ENCODE measurements around the gene GPR45. TPM values are rescaled to one million over a fixed set of nuclear protein-coding genes. Genes with fewer than 3 reads are reported as not detected.

GPR45 gene
- total RNA-seq, 4 donors from 2014 or later, result not detected

DNA sequence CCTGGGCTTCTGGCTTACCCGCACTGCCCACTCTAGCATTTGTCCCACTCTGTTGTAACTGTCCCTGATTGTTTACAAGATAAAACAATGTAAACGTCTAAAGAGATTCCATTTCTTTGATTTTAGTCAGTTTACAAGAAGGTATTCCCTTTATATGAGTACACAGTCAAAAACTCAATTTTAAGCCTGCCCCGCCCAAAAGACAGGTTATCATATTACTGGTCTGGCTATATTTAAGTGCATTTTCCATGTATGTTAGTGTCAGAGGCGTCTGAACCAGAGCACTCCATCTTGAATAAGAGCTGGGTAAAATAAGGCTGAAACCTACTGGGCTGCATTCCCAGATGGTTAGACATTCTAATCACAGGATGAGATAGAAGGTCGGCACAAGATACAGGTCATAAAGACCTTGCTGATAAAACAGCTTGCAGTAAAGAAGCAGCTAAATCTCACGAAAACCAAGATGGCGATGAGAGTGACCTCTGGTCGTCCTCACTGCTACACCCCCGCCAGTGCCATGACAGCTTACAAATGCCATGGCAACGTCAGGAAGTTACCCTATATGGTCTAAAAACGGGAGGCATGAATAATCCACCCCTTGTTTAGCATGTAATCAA is 15.0 kb downstream of the GPR45 start:
- intact Hi-C loops (cut with DNase I), result no loop called here
- Histone ChIP-seq H3K27me3 (no peaks in the 10 kb centered on the region), H3K27ac (replicated peaks in 1 of 4) (no peak overlapping the region), H3K9me3 (no peaks in the 10 kb centered on the region), H3K4me1 (no peaks in the 10 kb centered on the region), H3K4me3 (no peak overlapping the region), H3K36me3 (no peaks in the 10 kb centered on the region)
- no peak for DNase-seq (ENCODE audit: extremely low spot score)
- no peak for TF ChIP-seq POLR2AphosphoS5 (IDR thresholded peaks at IDR 0.05)
- TF ChIP-seq, protein P1, sequence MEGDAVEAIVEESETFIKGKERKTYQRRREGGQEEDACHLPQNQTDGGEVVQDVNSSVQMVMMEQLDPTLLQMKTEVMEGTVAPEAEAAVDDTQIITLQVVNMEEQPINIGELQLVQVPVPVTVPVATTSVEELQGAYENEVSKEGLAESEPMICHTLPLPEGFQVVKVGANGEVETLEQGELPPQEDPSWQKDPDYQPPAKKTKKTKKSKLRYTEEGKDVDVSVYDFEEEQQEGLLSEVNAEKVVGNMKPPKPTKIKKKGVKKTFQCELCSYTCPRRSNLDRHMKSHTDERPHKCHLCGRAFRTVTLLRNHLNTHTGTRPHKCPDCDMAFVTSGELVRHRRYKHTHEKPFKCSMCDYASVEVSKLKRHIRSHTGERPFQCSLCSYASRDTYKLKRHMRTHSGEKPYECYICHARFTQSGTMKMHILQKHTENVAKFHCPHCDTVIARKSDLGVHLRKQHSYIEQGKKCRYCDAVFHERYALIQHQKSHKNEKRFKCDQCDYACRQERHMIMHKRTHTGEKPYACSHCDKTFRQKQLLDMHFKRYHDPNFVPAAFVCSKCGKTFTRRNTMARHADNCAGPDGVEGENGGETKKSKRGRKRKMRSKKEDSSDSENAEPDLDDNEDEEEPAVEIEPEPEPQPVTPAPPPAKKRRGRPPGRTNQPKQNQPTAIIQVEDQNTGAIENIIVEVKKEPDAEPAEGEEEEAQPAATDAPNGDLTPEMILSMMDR (IDR thresholded peaks at IDR 0.05), result no peak
- TF ChIP-seq POLR2A (IDR thresholded peaks at IDR 0.05; ENCODE audit: low read depth), result no peak
- TF ChIP-seq EP300 (IDR thresholded peaks at IDR 0.05), result no peak
- WGBS, result 85% methylated on average over 11 of the region's 11 CpGs

DNA sequence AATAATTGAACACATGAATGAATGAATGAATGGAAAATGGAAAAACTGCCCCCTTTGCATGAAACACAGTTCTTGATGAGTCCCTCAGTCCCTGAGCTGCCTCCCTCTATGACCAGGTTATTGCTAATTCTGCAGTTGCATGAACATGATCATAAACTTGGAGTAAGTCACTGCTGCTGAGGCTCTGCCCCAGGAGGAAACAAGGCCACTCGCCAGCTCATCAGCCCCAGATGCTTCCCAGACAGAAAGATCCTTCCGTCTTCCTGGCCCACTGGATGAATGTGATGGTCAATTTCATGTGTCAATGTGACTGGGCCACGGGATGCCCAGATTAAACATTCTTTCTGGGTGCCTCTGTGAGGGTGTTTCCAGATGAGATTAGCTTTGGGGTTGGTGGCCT is 16.4 kb downstream of the GPR45 start:
- Histone ChIP-seq H3K27ac (replicated peaks in 1 of 4) (no peak overlapping the region), H3K27me3 (no peaks in the 10 kb centered on the region), H3K9me3 (no peaks in the 10 kb centered on the region), H3K4me3 (no peak overlapping the region), H3K36me3 (peaks cover 0 to 6% (median 2%) of the 10 kb centered on the region in 4 donors), H3K4me1 (no peaks in the 10 kb centered on the region)
- no peak for DNase-seq (ENCODE audit: extremely low spot score)
- no peak for TF ChIP-seq POLR2AphosphoS5 (IDR thresholded peaks at IDR 0.05)
- TF ChIP-seq POLR2A (IDR thresholded peaks at IDR 0.05; ENCODE audit: low read depth), result no peak
- TF ChIP-seq, protein P1 (IDR thresholded peaks at IDR 0.05), result no peak
- no peak for TF ChIP-seq EP300 (IDR thresholded peaks at IDR 0.05)
- intact Hi-C loops (cut with DNase I), result no loop called here
- 72% methylated on average over 2 of the region's 3 CpGs for WGBS

DNA sequence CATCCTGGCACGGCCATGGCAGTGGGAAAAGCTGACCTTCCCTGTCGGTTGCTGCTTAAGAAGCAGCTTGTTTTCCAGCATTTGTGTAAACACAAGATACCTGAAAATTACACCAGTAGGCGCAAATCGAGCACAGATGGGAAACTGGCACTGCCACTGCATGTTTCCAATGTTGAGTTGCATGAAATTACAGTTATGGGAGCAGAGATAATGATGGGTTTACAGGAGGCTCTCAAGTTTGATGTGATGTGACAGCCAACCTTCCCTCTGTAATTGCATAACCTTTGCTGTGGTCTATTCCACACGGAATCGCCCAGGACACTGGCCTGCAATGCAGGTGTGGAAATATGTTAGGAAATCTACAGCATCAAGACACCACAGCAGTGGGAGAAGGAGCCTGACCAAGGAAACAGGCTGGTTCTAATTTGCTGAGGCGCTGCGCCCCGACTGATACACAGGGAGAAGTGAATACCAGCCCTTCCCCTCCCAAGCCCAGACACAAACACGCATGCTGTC is 17.4 kb downstream of the GPR45 start:
- H3K9me3 ChIP-seq, result no peaks in the 10 kb centered on the region
- peaks cover 0 to 13% (median 10%) of the 10 kb centered on the region in 4 donors for H3K36me3 ChIP-seq
- no peak overlapping the region for H3K27ac ChIP-seq (replicated peaks in 1 of 4)
- intact Hi-C loops (cut with DNase I), result no loop called here
- no peak for DNase-seq (ENCODE audit: extremely low spot score)
- WGBS, result 61% methylated on average over 6 of the region's 10 CpGs
- H3K27me3 ChIP-seq, result no peaks in the 10 kb centered on the region
- no peak for TF ChIP-seq POLR2A (IDR thresholded peaks at IDR 0.05; ENCODE audit: low read depth)
- TF ChIP-seq EP300 (IDR thresholded peaks at IDR 0.05), result no peak
- TF ChIP-seq, protein P1 (IDR thresholded peaks at IDR 0.05), result no peak
- TF ChIP-seq POLR2AphosphoS5 (IDR thresholded peaks at IDR 0.05), result no peak
- no peak overlapping the region for H3K4me3 ChIP-seq
- H3K4me1 ChIP-seq, result no peaks in the 10 kb centered on the region

DNA sequence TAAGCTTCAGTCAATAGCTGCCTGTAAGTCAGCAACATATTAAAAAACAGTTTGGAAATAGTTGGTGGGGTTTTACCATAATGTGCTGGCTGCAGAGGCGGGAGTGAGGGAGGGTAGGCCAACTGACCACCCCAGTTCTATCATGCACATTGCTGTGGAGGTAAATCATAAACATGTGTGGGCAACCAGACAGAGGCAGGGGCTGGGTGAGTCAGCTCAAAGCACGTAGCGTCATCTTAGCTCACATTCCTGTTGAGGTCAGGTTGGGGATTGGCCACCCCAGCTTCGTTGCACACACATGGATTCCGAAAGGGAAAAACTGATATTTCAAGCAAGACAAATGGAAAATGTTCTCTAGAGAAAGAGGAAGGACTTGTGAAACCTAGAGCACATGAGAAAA is 19.5 kb downstream of the GPR45 start:
- Histone ChIP-seq H3K27me3 (no peaks in the 10 kb centered on the region), H3K9me3 (no peaks in the 10 kb centered on the region), H3K27ac (replicated peaks in 1 of 4) (no peak overlapping the region), H3K4me3 (no peak overlapping the region), H3K36me3 (peaks cover 11 to 34% (median 24%) of the 10 kb centered on the region in 4 donors), H3K4me1 (no peaks in the 10 kb centered on the region)
- no peak for DNase-seq (ENCODE audit: extremely low spot score)
- WGBS, result 73% methylated on average over 5 of the region's 5 CpGs
- intact Hi-C loops (cut with DNase I), result no loop called here
- no peak for TF ChIP-seq POLR2A (IDR thresholded peaks at IDR 0.05; ENCODE audit: low read depth)
- TF ChIP-seq POLR2AphosphoS5 (IDR thresholded peaks at IDR 0.05), result no peak
- TF ChIP-seq, protein P1 (IDR thresholded peaks at IDR 0.05), result no peak
- no peak for TF ChIP-seq EP300 (IDR thresholded peaks at IDR 0.05)
